ENCODE measurements around the gene NSUN7.

NSUN7 gene

DNA sequence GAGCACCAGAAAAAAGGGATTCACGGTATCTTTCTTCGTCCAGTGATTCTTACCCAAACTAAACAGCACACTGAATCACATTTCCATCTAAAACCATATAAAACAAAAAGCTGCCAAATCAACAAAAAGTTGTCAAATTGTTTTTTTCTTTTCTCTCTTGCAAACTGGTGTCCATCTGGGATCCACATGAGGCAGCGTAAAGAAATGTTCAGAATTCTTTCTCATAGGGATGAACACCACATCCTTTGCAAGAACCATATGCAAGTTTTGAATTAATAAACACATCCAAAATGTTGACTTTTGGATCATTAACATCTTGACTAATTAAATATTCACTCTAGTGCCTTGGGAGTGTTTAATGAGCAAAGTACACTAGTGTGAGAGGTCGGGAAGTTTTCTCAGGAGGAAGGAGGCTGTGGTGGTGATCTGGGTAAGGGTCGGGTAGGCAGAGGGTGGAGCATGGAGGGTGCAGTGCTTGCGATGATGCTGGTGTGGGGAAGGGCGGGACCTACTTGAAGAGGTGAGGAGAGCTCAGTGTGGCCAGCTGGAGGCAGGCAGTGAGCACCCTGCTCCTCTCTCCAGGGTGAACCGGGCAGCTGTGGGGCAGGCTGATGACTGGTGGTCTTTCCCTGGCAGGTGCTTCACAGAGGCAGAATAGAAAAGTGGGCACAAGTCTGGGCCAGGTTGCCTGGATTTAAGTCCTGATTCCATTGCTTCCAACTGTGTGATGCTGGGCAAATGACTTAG, 72.8 kb downstream of the NSUN7 start:
- no peak for DNase-seq

- no peak for DNase-seq
Observed at GRCh38 chr4:40825014-40825838, 75.5 kb downstream of the NSUN7 start.

DNA sequence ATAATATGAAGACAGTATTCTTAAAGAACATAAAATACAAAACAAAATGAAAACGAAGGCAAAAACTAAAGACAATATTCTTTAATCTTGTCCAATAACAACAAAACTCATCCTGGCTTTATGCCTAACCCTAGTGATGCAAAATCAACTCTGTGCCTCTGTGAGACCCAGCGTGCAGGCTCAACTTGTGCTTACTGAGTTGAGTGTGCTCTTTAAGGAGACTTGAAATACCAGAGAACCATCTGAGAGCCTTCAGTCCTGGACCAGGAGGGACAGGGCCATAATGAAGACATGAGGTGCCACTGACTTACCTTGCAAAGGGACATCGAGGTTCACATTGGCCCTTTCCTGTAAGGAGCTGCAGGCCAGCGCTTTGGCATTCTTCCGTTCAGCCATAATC, 77.1 kb downstream of the NSUN7 start:
- DNase-seq: no peak

DNA sequence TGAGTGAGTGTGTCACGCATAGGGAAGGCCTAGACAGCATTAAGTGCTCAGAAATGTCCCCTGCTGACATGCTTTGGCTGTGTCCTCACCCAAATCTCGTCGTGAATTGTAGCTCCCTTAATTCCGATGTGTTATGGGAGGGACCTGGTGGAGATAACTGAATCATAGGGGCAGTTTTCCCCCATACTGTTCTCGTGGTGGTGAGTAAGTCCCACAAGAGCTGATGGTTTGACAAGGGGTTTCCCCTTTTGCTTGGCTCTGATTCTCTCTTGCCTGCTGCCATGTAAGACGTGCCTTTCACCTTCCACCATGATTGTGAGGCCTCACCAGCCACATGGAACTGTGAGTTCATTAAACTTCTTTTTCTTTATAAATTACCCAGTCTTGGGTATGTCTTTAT, 78.0 kb downstream of the NSUN7 start:
- no peak for DNase-seq

DNA sequence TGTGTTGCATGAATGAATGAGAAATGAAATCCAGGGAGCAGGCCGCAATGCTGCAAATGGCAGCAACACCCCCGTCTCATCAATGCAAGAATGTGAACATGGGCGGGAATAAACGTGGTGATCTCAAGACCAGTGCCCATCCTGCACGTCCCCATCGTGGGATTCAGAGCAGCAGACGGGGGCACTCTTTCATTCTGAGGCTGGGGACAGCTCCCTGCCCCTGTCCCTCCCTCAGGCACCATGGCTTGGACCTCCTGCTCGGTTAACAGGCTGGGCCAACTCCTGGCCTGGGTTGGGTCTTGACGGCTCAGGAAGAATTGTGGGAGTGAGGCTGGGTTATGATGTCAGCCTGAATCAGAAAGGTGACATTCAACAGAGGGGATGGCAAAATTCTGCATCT, 78.9 kb downstream of the NSUN7 start:
- no peak for DNase-seq

- DNase-seq: no peak
Observed at GRCh38 chr4:40829586-40829985, 79.8 kb downstream of the NSUN7 start.

DNA sequence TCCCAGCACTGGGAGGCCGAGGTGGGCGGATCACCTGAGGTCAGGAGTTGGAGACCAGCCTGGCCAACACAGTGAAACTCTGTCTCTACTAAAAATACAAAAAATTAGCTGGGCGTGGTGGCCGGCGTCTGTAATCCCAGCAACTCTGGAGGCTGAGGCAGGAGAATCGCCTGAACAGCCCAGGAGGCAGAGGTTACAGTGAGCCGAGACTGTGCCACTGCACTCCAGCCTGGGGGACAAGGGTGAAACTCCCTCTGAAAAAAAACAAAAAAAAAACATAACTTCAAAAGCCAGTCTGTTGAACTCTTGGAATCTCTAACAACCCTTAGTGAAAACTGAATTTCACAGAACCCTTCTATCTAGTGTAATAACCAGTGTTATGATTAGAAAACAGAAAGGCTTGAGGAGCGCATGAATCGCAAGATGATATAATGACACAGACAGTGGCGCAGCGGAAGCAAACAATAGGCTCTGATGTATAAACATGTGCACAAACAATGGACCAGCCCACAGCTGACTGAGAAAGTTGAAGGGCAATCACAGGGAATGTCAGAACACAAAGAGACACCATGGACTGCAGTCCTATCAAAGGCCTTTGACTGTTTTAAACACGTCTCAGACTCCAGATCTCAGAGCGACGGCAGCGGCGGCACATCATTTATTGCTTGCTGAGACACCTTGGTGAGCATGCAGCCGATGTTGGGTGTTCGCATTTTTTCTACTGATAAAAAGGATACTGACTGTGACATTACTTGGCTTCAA, 81.6 kb downstream of the NSUN7 start:
- no peak for DNase-seq

- DNase-seq: no peak
Observed at GRCh38 chr4:40832175-40832574, 82.4 kb downstream of the NSUN7 start.

- no peak for DNase-seq
Observed at GRCh38 chr4:40833212-40833611, 83.5 kb downstream of the NSUN7 start.

GRCh38 chr4:40837094-40837870, 87.5 kb downstream of the NSUN7 start:
- no peak for DNase-seq

- no peak for DNase-seq
Observed at GRCh38 chr4:40838742-40839141, 89.0 kb downstream of the NSUN7 start.

- DNase-seq: peak; percentile 45
Observed at GRCh38 chr4:40840255-40840984, 90.7 kb downstream of the NSUN7 start.

GRCh38 chr4:40840985-40841571, 91.3 kb downstream of the NSUN7 start:
- DNase-seq: peak; percentile 73

- DNase-seq: peak; percentile 21
Observed at GRCh38 chr4:40842318-40842717, 92.6 kb downstream of the NSUN7 start.

GRCh38 chr4:40842725-40843423, 93.1 kb downstream of the NSUN7 start:
- DNase-seq: peak; percentile 43

DNA sequence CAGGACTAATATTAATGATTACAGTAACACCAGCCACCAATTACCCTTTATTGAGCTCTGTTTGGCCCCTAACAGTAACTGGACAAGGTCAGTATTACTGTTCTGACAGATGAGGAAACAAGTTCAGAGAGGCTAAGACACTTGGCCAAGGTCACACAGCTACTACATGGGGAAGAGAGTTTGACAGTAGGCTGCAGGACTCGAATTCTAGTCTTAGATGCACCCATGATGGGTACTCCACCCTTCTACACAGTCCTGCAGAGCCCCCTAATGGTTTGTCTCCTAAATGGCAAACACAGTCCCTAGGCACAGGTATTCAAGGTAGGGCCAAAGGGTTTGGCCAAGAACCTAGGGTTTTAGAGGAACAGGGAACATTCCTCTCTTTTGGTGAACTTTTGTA, 93.9 kb downstream of the NSUN7 start:
- DNase-seq: no peak

DNA sequence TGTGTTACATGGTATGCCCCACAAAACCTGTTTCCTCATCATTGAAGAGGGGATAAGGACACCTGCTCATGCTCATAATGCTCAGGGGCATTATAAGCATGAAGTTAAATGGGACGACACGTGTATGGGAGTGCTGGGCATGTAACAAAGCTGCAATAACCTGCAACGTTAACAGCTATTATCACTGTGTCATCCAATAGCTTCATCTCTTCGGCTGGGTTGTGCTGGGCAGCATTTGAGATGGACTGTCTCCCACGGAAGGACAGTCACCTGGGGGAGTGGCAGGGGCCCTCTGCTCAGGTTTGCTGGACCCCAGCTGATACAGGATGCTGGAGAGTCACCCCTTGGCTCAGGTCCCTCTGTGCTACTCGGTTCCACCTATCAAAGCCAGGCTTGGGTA, 94.5 kb downstream of the NSUN7 start:
- DNase-seq: no peak

GRCh38 chr4:40845154-40845835, 95.5 kb downstream of the NSUN7 start:
- no peak for DNase-seq

DNA sequence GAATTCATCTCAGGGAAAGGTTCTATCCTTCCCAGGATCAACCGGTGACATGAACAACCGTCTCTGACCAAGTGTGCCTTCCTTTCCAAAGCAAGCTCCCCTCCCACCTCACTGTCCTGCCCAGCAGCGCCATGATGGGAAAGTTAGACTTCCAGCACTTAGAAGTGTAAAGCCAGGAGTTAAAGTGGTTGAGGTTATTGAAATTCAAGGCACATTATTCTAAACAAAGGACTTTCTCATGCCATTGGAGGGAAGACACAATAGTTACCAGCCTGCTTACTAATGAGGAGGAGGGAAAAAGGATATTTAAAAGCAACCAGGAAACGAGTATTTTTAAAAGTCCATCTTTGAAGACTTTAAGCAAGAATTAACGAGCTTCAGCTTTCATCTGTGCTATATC, 96.8 kb downstream of the NSUN7 start:
- DNase-seq: no peak

GRCh38 chr4:40848251-40848650, 98.5 kb downstream of the NSUN7 start:
- DNase-seq: peak; percentile 45

All from NCI-H510A treated with DMSO at 0.1 percent for 48 hours (cell line).